ENCODE results near the gene SEMA5A.

The SEMA5A gene

GRCh38 chr5:9040475-9040874 lies 505.4 kb downstream of the SEMA5A start:
- no peak for DNase-seq

GRCh38 chr5:9037048-9037447 lies 508.8 kb downstream of the SEMA5A start:
- no peak for DNase-seq

GRCh38 chr5:9035346-9035745 lies 510.5 kb downstream of the SEMA5A start:
- DNase-seq: no peak

- DNase-seq: no peak
These were observed 511.2 kb downstream of the SEMA5A start for GRCh38 chr5:9034649-9035048.

GRCh38 chr5:9033524-9033923 lies 512.4 kb downstream of the SEMA5A start:
- DNase-seq: no peak

- no peak for DNase-seq
These were observed 519.9 kb downstream of the SEMA5A start for GRCh38 chr5:9025942-9026341.

GRCh38 chr5:9020996-9021395 lies 524.9 kb downstream of the SEMA5A start:
- no peak for DNase-seq

GRCh38 chr5:9015937-9016270 lies 530.0 kb downstream of the SEMA5A start:
- DNase-seq: no peak

GRCh38 chr5:9015260-9015936 lies 530.5 kb downstream of the SEMA5A start:
- no peak for DNase-seq

- no peak for DNase-seq
These were observed 532.7 kb downstream of the SEMA5A start for GRCh38 chr5:9013147-9013546.

GRCh38 chr5:9009931-9010651 lies 535.8 kb downstream of the SEMA5A start:
- no peak for DNase-seq

GRCh38 chr5:8997542-8998070 lies 548.3 kb downstream of the SEMA5A start:
- no peak for DNase-seq

GRCh38 chr5:8993031-8993430 lies 552.8 kb downstream of the SEMA5A start:
- DNase-seq: no peak

All from NCI-H2081 treated with DMSO at 0.1 percent for 48 hours (cell line).